Mucosa of descending colon (tissue), 3 donors: ENCODE measurements around the gene GALNT10. TPM values are rescaled to one million over a fixed set of nuclear protein-coding genes. Genes with fewer than 3 reads are reported as not detected.

Experiments used
- ATAC-seq: fragments of 200-7000 bp; cut with Tn5 transposase; one replicate; pipeline ENCODE4 v1.9.1; 2020; ENCODE audit warnings: mild to moderate bottlenecking, moderate library complexity
- DNase-seq, 3 donors: peaks; one replicate each; pipeline ENCODE4 v3.0.0-alpha.2; 2020
- H3K36me3 ChIP-seq: fragments of 200-600 bp; one replicate; pipeline ENCODE4 v1.8.0; 2021; ENCODE audit warnings: low read depth, mild to moderate bottlenecking
- H3K4me1 ChIP-seq: fragments of 200-600 bp; one replicate; pipeline ENCODE4 v1.8.0; 2021; ENCODE audit warnings: low read depth, mild to moderate bottlenecking
- H3K4me3 ChIP-seq: fragments of 200-600 bp; one replicate; pipeline ENCODE4 v1.8.0; 2021; ENCODE audit warnings: mild to moderate bottlenecking
- H3K9me3 ChIP-seq: fragments of 200-600 bp; one replicate; pipeline ENCODE4 v1.8.0; 2021; ENCODE audit warnings: mild to moderate bottlenecking
- intact Hi-C, 2 donors: fragments of 100-400 bp; cut with DNase I in 1 of 2; cut with micrococcal nuclease in 1 of 2; formaldehyde crosslinking; loops; one replicate each; pipeline versions ENCODE4 v1.11.0 to v1.11.1; 2022; cut with DNase I, micrococcal nuclease
- total RNA-seq, 3 donors: library from RNA; stranded (reverse); fragmentation: NEBNext Ultra II Directional in 2 of 3; extraction: Animal tissue kit (Norgen Biotek cat#: 25700) in 2 of 3; gene quantifications; one replicate each; pipeline versions ENCODE4 v1.2.1 to v1.2.4, GENCODE V29; 2021 to 2023
- TF ChIP-seq, protein P1 (sequence below): fragments of 200-600 bp; IDR thresholded peaks from one replicate; pipeline ENCODE4 v1.8.0; 2022; ENCODE audit warnings: antibody characterized with exemption, mild to moderate bottlenecking
- donor health status: DM: no; HTN: no; CAD: no; lungs with moderate emphysema.
- donor health status: DM: no; HTN: no; CAD: no.
- donor health status: DM: no; HTN: yes; CAD: no.

The GALNT10 gene
- total RNA-seq, 3 donors from 2014 or later, result 38.5 to 51.5 (median 41.4) TPM

DNA sequence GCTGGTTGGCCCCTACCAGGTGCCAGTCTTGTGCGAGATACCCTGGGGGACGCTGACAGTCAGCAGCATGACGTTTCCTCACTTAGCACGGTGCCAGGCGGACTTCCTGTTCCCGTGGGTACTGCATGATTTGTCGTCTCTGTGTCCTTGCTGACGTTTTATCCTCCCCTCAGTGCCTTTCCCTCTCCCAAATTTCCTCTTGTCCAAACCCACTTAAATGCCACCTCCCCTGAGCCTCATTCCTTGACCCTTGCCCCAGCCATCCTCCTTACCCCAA, 194.6 kb downstream of the GALNT10 start:
- Histone ChIP-seq H3K36me3 (no peaks in the 10 kb centered on the region), H3K4me3 (no peak overlapping the region), H3K4me1 (no peaks in the 10 kb centered on the region), H3K9me3 (no peaks in the 10 kb centered on the region)
- intact Hi-C loops, result no loop called here
- peak; percentile 65 for ATAC-seq
- DNase-seq, result no peak
- TF ChIP-seq, protein P1, sequence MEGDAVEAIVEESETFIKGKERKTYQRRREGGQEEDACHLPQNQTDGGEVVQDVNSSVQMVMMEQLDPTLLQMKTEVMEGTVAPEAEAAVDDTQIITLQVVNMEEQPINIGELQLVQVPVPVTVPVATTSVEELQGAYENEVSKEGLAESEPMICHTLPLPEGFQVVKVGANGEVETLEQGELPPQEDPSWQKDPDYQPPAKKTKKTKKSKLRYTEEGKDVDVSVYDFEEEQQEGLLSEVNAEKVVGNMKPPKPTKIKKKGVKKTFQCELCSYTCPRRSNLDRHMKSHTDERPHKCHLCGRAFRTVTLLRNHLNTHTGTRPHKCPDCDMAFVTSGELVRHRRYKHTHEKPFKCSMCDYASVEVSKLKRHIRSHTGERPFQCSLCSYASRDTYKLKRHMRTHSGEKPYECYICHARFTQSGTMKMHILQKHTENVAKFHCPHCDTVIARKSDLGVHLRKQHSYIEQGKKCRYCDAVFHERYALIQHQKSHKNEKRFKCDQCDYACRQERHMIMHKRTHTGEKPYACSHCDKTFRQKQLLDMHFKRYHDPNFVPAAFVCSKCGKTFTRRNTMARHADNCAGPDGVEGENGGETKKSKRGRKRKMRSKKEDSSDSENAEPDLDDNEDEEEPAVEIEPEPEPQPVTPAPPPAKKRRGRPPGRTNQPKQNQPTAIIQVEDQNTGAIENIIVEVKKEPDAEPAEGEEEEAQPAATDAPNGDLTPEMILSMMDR, result no peak

DNA sequence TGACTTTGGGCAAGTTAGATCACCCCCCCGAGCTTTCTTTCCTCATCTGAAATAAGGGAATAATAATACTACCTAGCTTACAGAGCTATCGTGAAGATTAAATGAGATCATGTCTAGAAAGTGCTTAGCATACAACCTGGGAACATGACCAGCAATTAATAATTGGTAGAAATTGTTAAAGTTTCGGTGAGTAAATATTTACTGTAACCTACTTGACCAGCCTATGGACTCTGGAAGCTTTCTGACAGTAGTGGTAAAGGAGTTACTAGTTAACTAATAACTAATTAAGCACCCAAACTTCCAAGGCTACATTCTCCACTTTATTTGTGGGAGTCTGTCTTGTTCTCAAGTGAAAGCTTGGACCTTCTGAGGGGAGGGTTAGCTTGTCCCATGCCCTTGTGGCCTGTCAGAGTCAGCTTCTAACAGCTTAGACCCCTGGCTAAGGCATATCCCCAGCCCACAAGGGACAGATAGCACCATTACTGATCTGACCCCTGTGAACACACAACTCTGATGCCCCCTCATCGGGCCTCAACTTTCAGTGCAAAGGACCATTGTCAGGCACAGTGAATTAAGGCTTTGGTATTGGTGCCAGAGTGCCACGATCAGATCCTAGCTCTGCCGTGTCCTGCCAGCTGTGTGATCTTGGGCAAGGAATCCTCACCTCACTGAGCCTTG, 196.6 kb downstream of the GALNT10 start:
- no peaks in the 10 kb centered on the region for H3K4me1 ChIP-seq
- no peaks in the 10 kb centered on the region for H3K36me3 ChIP-seq
- TF ChIP-seq, protein P1, result no peak
- H3K9me3 ChIP-seq, result no peaks in the 10 kb centered on the region
- DNase-seq, result no peak
- no peak for ATAC-seq
- intact Hi-C loops, result no loop called here
- no peak overlapping the region for H3K4me3 ChIP-seq

DNA sequence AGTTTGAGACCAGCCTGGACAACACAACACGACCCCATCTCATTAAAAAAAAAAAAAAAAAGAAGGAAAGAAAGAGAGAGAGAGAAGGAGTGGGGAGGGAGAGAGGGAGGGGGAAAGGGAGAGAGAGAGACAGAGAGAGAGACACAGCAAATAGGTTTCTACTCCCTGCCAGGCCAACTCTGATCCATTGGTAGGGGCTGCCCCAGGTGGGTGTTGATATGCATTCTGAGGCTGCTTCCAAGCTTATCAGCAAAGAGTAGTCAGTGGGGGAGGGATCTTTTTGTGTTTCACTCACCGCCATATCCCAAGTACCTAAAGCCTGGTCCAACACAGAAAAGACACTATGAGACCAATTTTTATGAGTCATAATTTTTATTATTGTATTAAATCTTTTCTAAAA, 198.3 kb downstream of the GALNT10 start:
- Histone ChIP-seq H3K4me3 (no peak overlapping the region), H3K4me1 (peaks cover under 1% of the 10 kb centered on the region), H3K36me3 (no peaks in the 10 kb centered on the region), H3K9me3 (no peaks in the 10 kb centered on the region)
- TF ChIP-seq, protein P1, result no peak
- DNase-seq, result no peak
- intact Hi-C loops, result no loop called here
- no peak for ATAC-seq

DNA sequence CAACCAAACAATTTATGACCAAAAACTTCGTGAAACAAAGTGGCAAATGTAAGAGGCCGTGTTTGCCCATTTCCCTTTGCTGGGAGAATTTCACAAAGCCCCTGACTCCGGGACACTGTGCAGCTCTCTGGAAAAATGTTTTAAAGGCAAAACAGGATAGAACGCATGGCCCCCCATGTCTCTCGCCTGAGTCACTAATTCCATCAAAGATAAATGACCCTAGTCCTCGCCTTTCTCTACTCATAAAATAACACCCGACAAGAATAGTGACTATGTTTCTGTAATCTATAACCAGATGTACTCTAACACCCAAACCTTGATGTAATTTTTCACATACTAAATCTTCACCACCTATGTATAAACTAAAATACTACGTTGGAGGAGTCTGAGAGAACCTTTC, 199.6 kb downstream of the GALNT10 start:
- intact Hi-C loops, result no loop called here
- no peak for ATAC-seq
- DNase-seq, result no peak
- Histone ChIP-seq H3K4me1 (peaks cover 5% of the 10 kb centered on the region), H3K4me3 (no peak overlapping the region), H3K9me3 (no peaks in the 10 kb centered on the region), H3K36me3 (no peaks in the 10 kb centered on the region)
- TF ChIP-seq, protein P1, result no peak

DNA sequence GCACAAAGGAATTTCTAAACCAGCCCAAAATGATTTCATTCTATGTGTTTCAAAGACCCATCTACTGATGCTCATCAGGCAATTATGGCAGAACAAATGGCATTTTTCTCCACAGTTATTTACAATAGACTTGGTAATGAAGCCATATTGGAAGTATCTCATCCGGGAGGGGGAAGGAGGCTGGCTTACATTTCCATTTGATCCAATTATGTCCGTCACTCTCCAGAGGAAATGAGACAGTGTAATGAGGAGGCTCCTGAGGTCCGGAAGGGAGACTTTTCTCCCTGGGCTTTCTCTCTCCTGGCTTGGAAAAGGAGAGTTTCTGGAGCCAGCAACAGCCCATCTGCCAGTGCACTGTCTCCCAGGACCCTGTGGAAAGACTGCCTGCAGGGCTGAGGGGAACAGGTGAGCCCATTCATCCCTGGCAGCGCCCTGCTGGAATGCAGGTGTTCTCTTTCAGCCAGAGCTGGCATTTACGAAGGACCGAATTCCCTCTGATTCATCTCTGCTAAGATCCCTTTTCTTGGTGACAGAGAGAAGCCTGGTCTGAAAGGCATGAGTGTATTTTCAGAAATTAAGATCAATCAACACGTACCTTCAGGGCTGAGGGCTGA, 200.3 kb downstream of the GALNT10 start:
- TF ChIP-seq, protein P1, result no peak
- ATAC-seq (no peak), DNase-seq (no peak)
- Histone ChIP-seq H3K4me1 (peaks cover 5% of the 10 kb centered on the region), H3K9me3 (no peaks in the 10 kb centered on the region), H3K36me3 (no peaks in the 10 kb centered on the region), H3K4me3 (no peak overlapping the region)
- intact Hi-C loops, result no loop called here
